HG02885 (cell line): ENCODE data around the gene ONECUT1.
A peak's percentile ranks its signal among the peaks of the same experiment; 100 is the strongest.

Source experiments
- ATAC-seq: cut with Tn5 transposase; IDR thresholded peaks from one replicate; pipeline ENCODE4 v1.9.1; 2021; ENCODE audit warnings: mild to moderate bottlenecking; ENCODE audit not compliant: unreplicated experiment, poor library complexity

Gene ONECUT1

GRCh38 chr15:52734329-52734728, 55.8 kb downstream of the ONECUT1 start:
- ATAC-seq: no peak

- ATAC-seq: no peak
These were observed 56.4 kb downstream of the ONECUT1 start for GRCh38 chr15:52733696-52734255.

DNA sequence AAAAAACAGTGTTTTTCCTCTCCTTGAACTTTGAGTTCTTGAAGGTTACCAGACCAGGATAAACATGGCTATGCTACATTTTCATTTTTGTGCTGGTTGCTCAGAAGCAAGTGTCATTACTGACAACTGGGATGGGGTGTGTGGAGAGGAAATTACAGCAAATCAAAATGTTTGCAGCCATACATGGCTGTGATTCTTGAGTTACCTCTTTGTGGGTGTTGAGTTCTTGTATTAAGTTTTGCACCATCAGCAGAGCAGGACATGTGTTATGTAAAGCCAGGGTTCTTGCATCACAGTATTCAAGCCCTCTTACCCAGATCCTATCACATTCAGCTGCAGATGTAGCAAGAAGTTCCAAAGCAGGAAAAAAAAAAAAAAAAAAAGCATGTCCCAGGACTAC, 57.0 kb downstream of the ONECUT1 start:
- no peak for ATAC-seq

- no peak for ATAC-seq
These were observed 57.6 kb downstream of the ONECUT1 start for GRCh38 chr15:52732551-52732950.

DNA sequence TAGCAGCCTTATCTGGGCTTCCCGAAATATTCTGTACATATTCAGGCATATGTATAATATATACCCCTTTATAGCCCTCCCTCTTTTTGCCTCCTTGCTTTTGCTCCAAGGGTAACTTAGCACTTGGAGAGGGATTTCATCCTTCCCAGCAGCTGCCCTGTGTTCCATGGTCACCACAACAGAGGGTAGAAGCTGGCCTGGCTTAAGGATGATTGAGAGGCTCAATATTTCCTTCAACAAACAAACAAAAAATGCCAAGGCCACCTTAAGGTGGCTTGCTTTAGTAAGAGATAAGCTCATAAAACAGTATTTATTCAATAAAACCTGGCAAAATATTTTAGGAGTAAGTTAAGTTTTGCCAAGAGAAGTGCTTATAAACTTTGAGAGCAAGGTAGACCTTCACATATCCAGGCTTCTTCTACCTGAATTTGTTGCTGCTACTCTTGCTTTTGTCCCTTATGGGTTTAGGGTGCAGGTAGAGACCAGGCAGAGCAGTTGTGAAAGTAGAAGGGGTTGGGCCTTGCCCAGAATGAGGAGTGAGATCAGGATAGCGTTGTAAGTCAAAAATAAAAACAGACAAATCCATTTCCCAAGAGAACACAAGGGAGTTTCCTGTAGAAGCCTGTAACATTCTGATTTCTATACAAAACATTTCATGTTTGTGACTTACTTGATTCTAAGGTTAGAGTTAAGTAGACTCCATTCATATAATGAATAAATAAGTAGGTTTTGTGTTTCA, 58.2 kb downstream of the ONECUT1 start:
- ATAC-seq: no peak

DNA sequence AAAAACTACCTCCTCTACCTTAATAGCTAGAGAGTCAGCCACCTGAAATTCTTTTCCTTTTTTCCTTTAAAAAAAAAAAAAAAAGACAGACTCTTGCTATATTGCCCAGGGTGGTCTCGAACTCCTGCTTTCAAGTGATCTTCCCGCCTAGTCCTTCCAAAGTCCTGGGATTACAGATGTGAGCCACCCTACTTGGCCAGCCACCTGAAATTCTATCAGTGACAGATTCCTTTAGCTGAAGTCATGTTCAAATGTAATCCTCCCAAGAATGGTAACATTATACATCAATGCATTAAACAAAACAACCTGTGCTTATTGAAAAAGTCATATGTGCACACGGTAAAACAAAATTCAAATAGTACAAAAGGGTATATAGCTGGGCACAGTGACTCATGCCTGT, 59.1 kb downstream of the ONECUT1 start:
- no peak for ATAC-seq

DNA sequence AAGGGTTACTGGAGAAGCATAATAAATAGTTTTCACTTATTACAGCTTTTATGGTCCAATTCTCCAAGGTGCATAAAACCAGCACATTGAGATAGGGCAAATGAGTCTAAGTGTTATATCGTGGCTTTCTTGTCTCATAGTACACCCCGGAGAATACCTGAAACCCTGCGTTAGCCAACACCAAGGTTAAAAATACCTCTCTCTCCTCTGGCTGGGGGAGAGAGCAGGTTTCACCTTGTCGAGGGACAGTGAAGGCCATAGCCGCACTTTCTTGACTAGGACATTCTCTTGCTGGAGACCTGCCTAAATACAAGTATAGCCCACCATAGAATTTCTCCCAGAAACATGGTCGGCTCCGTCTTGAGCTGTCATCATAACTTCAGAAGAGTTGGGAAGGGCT, 59.5 kb downstream of the ONECUT1 start:
- no peak for ATAC-seq

- ATAC-seq: peak; percentile 82
These were observed 60.0 kb downstream of the ONECUT1 start for GRCh38 chr15:52730173-52730572.

GRCh38 chr15:52728899-52729298, 61.2 kb downstream of the ONECUT1 start:
- no peak for ATAC-seq

GRCh38 chr15:52727815-52728214, 62.3 kb downstream of the ONECUT1 start:
- no peak for ATAC-seq

- no peak for ATAC-seq
These were observed 63.9 kb downstream of the ONECUT1 start for GRCh38 chr15:52726195-52726594.

DNA sequence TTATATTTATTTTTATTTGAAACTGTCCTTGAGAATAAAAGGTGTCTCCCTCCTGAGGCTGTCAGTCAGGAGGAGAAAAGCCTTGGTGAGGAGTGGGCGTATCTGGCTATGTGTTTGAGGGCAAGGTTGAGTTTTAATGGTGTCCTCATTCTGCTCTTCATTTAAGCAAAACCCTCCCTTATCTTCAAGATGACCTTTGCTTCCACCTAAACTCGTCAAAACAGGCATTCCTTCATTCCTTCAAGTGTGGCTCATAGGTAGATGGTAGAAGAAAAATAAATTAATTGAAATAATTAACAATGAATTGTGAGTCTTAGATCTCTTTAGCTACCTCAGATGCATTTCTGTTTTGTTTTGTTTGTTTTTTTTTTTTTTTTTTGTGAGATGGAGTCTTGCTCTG, 71.6 kb downstream of the ONECUT1 start:
- ATAC-seq: no peak

DNA sequence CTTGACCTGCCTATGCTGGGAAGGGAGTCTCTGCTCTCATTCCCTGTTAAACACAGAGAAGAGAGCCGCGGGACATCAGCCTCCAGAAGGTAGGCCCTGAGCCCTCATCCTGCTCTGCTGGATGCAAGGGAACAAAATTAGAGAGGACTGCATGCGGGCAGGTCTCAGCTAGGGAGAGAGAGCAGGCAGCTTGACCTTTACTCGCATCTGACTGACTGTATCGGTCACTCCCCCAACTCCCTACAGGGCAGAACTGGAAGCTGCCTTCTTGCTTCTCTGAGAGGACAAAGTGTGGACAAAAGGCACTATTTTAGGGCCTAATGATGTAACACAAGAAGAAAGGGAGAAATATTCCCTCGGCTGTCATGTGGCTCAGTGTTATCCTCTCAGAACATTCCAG, 72.2 kb downstream of the ONECUT1 start:
- no peak for ATAC-seq

GRCh38 chr15:52717481-52717880, 72.7 kb downstream of the ONECUT1 start:
- no peak for ATAC-seq

DNA sequence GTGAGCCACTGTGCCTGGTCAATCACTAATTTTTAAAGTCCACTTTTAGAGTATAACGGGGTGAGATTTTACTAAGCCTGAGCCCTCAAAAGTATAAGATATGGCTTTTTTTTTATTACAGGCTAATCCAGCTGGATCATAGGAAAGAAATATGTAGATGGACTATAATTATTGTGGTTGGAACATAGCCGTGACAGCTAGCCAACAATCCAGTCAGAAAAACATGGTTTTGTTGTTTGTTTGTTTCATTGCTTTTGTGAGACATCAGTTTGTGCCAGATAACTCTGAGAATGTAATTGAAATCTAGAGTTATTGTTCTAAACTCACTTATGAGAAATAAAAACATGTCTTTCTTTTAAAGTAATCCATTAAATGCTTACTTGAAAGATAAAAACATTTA, 73.6 kb downstream of the ONECUT1 start:
- no peak for ATAC-seq

DNA sequence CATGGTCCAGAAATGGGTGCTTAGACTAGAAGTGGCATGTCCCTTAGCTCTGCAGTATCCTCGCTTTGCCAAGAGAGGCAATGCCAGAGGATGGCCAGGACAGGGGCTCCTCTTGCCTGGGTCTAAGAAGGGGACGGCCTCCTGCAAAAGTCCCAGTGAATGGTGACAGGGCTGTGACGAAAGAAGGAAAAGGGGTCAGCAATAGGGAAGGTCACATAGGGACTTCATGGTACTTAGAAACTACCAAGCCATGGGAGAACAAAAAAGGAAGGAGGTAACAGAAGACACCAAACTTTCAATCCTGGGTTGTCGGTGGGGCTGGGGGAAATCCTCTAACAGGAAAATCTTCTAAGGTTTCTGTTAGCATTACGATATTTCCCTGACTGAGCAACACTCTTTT, 74.7 kb downstream of the ONECUT1 start:
- ATAC-seq: no peak

DNA sequence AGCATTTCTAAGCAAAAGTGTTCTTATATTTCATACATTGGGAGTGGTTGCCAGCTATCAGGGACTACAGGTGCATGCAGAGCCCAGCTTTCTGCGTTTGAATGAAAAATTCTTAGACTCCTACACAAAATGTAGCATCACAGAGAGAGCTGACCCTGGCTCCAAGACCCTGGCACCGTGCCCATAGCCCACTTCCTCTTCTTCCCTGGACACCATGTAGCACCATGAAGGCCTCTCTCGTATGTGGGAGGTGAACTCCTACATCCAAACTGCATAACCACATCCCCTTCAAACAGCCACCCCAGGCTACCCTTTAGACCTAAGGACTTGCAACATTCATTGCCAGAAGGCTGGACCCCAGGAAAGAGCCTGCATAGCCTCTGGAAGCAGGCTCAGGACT, 75.2 kb downstream of the ONECUT1 start:
- no peak for ATAC-seq

- ATAC-seq: no peak
These were observed 79.3 kb downstream of the ONECUT1 start for GRCh38 chr15:52710708-52711389.

DNA sequence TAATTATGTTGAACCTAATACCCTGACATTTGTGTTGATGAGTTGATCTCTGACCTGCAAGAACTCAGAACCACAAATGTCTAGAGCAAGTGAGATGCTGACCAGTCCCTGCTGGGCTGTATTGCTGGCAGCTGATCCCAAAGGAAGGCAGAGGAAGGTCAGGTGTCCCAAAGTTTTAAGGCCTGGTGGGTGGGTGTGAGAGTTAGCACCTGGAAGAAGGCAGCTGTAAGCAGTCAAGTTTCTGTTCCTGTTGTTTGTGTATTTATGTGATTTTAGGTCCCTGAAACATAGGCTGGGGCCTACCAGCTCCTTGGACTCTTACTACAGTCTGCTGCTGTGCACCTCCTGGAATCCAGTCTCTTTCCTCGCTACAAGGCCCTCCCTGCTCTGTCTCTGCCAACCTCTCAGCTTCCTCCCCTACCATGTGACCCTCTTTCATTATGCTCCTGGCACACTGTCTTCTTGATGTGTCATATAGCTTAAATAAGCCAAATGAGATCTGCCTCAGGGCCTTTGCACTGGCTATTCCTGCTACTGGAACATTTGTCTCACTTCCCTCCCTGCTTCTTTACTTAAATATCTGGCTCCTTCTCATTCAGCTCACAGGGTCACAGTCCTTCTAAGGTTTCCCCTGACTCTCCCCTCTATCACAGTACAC, 80.0 kb downstream of the ONECUT1 start:
- peak; percentile 37 for ATAC-seq

- ATAC-seq: peak; percentile 97
These were observed 80.8 kb downstream of the ONECUT1 start for GRCh38 chr15:52709187-52709981.
